ENCODE measurements around the gene UBXN10. TPM values are rescaled to one million over a fixed set of nuclear protein-coding genes. Genes with fewer than 3 reads are reported as not detected.

UBXN10 gene
- total and polyA plus RNA-seq, 2 donors (not counting 3 experiments of a cell fraction or from before 2014, with no cell fraction given): not detected

- BruUV-seq (replicated peaks): no TSS peak
Observed at GRCh38 chr1:20209471-20209870, 23.6 kb downstream of the UBXN10 start.

More at GRCh38 chr1:20209471-20209870, 23.6 kb downstream of the UBXN10 start:
- Histone ChIP-seq H3K27me3 (ENCODE audit: control insufficient read depth in 2 of 2, insufficient read depth in 2 of 2, low read length in 2 of 2) (peaks cover 2 to 7% of the 10 kb centered on the region in 2 experiments), H3K79me2 (ENCODE audit: control insufficient read depth, insufficient read depth, low read length) (no peaks in the 10 kb centered on the region), H3K9me1 (replicated peaks; ENCODE audit: control insufficient read depth, extremely low read depth, insufficient read depth, low read length) (no peaks in the 10 kb centered on the region), H3K27ac (ENCODE audit: insufficient read depth, low read depth, low read length) (no peak overlapping the region), H3K4me3 (replicated peaks in 1 of 3; ENCODE audit: insufficient read depth in 1 of 3, low read depth in 1 of 3, low read length in 3 of 3) (no peak overlapping the region), H3K4me2 (ENCODE audit: insufficient read depth, low read length) (no peak overlapping the region), H2AFZ (ENCODE audit: low read depth, low read length) (no peak overlapping the region), H3K36me3 (ENCODE audit: control insufficient read depth in 2 of 2, extremely low read depth in 1 of 2, insufficient read depth in 2 of 2, low read length in 2 of 2) (no peaks in the 10 kb centered on the region), H4K20me1 (replicated peaks; ENCODE audit: control insufficient read depth, extremely low read depth, insufficient read depth, low read length) (no peaks in the 10 kb centered on the region), H3K9me3 (replicated peaks; ENCODE audit: control insufficient read depth, insufficient read depth, low read length) (no peaks in the 10 kb centered on the region), H3K9ac (replicated peaks; ENCODE audit: extremely low read depth, insufficient read depth, low read length) (no peak overlapping the region), H3K4me1 (ENCODE audit: control insufficient read depth, extremely low read depth, insufficient read depth, low read length) (no peaks in the 10 kb centered on the region)
- FAIRE-seq (no peak), DNase-seq (ENCODE audit: low read depth, low spot score) (no peak)
- ChIA-PET POLR2A (no interaction called here), CTCF (interaction anchor here (1.1 to 1.2 kb wide), 3 partner anchors 14 to 222 kb away, joined by 3 to 4 read pairs (median 3); no protein-coding TSS in a partner anchor)
- no peak for TF ChIP-seq POLR2A (IDR thresholded peaks at IDR 0.05; ENCODE audit: low read depth, low read length)
- TF ChIP-seq GATA2 (IDR thresholded peaks at IDR 0.05; ENCODE audit: insufficient read depth, insufficient read length, low read depth, low read length): no peak
- no peak for TF ChIP-seq FOS (IDR thresholded peaks at IDR 0.05; ENCODE audit: borderline replicate concordance, insufficient read depth, low read length)
- no peak for TF ChIP-seq EZH2 (IDR thresholded peaks at IDR 0.05; ENCODE audit: borderline replicate concordance, low read depth, low read length, severe bottlenecking)
- TF ChIP-seq JUN (IDR thresholded peaks at IDR 0.05; ENCODE audit: borderline replicate concordance, insufficient read depth, insufficient read length, low read depth): no peak
- TF ChIP-seq MYC (IDR thresholded peaks at IDR 0.05; ENCODE audit: low read depth, low read length): no peak
- no peak for TF ChIP-seq POLR2AphosphoS5 (IDR thresholded peaks at IDR 0.05; ENCODE audit: insufficient read depth, low read depth, low read length)
- no peak for TF ChIP-seq CTCF (IDR thresholded peaks at IDR 0.05; ENCODE audit: extremely low read depth in 1 of 2, insufficient read depth in 1 of 2, low read depth in 1 of 2, low read length in 2 of 2)
- TF ChIP-seq MAX (IDR thresholded peaks at IDR 0.05; ENCODE audit: insufficient read depth, insufficient read length): no peak
- intact Hi-C loops (cut with micrococcal nuclease): no loop called here
- dilution Hi-C loops (cut with MboI; ENCODE audit: extremely low pct_ligation_motif_present, low sequenced_read_pairs): no loop called here

All from endothelial cell of umbilical vein (primary cell).